Adrenal gland (tissue), 5 donors: ENCODE results near the gene SGK2.

Experiments
- CTCF ChIP-seq, 6 experiments: fragments of 450-650 bp in 4 of 6; fragments of 200-600 bp in 2 of 6; sonication (generic) in 1 of 6; IDR thresholded peaks; 1 replicate in 5 of 6; 2 replicates in 1 of 6; pipeline versions ENCODE4 v1.5.1 to v1.8.0; 2016 to 2021; ENCODE audit warnings: antibody characterized with exemption in 6 of 6, mild to moderate bottlenecking in 2 of 6, moderate library complexity in 1 of 6
- POLR2A ChIP-seq, 2 donors: fragments of 450-650 bp; IDR thresholded peaks; one replicate each; pipeline ENCODE4 v1.6.1; 2017; ENCODE audit warnings: antibody characterized with exemption in 2 of 2, mild to moderate bottlenecking in 2 of 2, moderate library complexity in 1 of 2
- donor health status: DM: no; HTN: no; CAD: no.

GRCh38 chr20:43603124-43603523 is 44.3 kb downstream of the SGK2 start:
- TF ChIP-seq CTCF (IDR thresholded peaks at IDR 0.05), result no peak
- TF ChIP-seq POLR2A (IDR thresholded peaks at IDR 0.05), result no peak
